Activated naive CD4-positive, alpha-beta T cell treated with anti-CD3 and anti-CD28 coated beads, Interleukin-2, amount 50 U/mL, for 72 hours (primary cell): ENCODE data around the gene SNRPB. TPM values are rescaled to one million over a fixed set of nuclear protein-coding genes. Genes with fewer than 3 reads are reported as not detected.
A peak's percentile ranks its signal among the peaks of the same experiment; 100 is the strongest.

Experiments
- ATAC-seq, 2 donors: fragments of 150-1000 bp; cut with Tn5 transposase; 2 replicates each; pipeline ENCODE4 v1.10.0; 2021; ENCODE audit warnings: mild to moderate bottlenecking in 2 of 2, moderate library complexity in 2 of 2
- DNase-seq, 2 donors: peaks; one replicate each; pipeline ENCODE4 v3.0.0; 2021 to 2022; ENCODE audit warnings: low spot score in 2 of 2
- H3K27ac Mint-ChIP-seq, 2 donors: one replicate each; pipeline ENCODE4 v1.8.0; 2022; ENCODE audit warnings: mild to moderate bottlenecking in 2 of 2, mixed read lengths in 2 of 2
- H3K36me3 Mint-ChIP-seq, 2 donors: one replicate each; pipeline ENCODE4 v1.8.0; 2022; ENCODE audit warnings: mixed read lengths in 2 of 2
- H3K9me3 Mint-ChIP-seq, 2 donors: one replicate each; pipeline ENCODE4 v1.8.0; 2022; ENCODE audit warnings: mixed read lengths in 2 of 2
- total RNA-seq, 2 donors: library from RNA; stranded (reverse); gene quantifications; one replicate each; pipeline ENCODE4 v1.2.3, GENCODE V29; 2022

Gene SNRPB
- total RNA-seq, 2 donors from 2014 or later: 384 to 461 TPM

- no peak overlapping the region for H3K27ac Mint-ChIP-seq
- DNase-seq (no peak), ATAC-seq (no peak)
- H3K9me3 Mint-ChIP-seq: no peaks in the 10 kb centered on the region
- peaks cover 6 to 16% of the 10 kb centered on the region in 2 donors for H3K36me3 Mint-ChIP-seq
Measured at GRCh38 chr20:2455771-2456497, 14.7 kb downstream of the SNRPB start.

DNA sequence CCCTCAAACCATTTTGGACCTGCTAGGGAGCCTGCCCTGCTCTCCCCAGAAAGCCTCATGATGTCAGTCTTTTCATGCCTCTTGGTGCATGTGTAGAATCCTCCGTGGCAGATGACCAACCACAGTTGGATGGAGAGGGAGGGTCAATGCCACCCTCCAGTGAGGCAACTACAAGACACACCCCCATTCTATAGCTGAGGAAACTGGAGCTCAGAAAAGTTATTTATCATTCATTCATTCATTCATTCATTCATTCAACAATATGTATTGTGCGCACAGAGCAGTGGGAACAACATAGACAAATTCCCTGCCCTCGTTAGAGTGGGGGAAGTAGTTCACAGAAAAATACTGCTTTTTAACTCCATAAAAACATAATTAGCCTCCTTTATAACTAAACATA lies 16.8 kb downstream of the SNRPB start:
- no peak for ATAC-seq
- no peak for DNase-seq
- no peaks in the 10 kb centered on the region for H3K9me3 Mint-ChIP-seq
- no peak overlapping the region for H3K27ac Mint-ChIP-seq
- no peaks in the 10 kb centered on the region for H3K36me3 Mint-ChIP-seq

- DNase-seq: peak in 1 of 2 donors; percentile 78
- ATAC-seq: peak; percentile 34 to 61
- H3K36me3 Mint-ChIP-seq: peaks cover 0 to 3% of the 10 kb centered on the region in 2 donors
- H3K9me3 Mint-ChIP-seq: no peaks in the 10 kb centered on the region
- no peak overlapping the region for H3K27ac Mint-ChIP-seq
Measured at GRCh38 chr20:2451939-2452732, 18.5 kb downstream of the SNRPB start.

DNA sequence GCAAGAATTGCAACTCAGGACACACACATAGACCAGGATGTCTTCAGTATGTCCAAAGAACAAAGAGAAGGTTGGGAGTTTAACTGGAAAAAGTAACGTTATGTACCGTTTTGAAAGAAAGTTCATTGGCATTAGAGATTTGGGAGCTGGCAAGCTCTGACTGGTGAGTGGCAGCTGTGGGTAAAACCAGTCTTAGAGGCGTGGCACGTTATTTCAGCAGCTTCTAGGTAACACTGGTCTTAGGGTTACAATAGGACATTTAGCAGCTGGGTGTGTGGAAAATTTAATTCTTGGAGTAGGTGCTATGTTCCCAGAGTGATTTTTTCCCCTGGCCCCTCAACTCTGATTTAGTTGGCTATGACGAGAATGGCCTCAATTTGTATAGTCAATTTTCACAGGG lies 19.2 kb downstream of the SNRPB start:
- Mint-ChIP-seq H3K36me3 (peaks cover 0 to 7% of the 10 kb centered on the region in 2 donors), H3K27ac (peak overlapping the region in 1 of 2 donors; percentile 6), H3K9me3 (no peaks in the 10 kb centered on the region)
- DNase-seq (no peak), ATAC-seq (no peak)

GRCh38 chr20:2449386-2449785 lies 21.2 kb downstream of the SNRPB start:
- Mint-ChIP-seq H3K9me3 (no peaks in the 10 kb centered on the region), H3K27ac (no peak overlapping the region), H3K36me3 (peaks cover 0 to 13% of the 10 kb centered on the region in 2 donors)
- DNase-seq (no peak), ATAC-seq (no peak)

DNA sequence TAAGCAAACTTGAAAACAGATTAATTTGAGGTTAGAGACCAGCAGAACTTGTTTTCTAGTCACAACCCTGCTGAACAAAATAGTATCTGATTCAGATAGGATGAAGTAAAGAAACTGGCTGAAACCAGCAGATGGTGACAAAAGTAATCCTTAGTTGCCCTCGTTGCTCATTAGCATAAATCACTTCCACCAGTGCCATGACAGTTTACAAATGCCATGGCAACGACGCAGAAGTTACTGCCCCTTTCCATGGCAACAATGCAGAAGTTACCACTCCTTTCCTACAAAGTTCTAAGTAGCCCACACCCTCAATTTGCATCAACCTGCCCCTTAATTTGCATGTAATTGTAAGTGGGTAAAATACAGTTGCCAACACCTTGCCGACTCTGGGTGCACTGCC lies 23.7 kb downstream of the SNRPB start:
- ATAC-seq: no peak
- peaks cover 0 to 13% of the 10 kb centered on the region in 2 donors for H3K36me3 Mint-ChIP-seq
- H3K9me3 Mint-ChIP-seq: no peaks in the 10 kb centered on the region
- no peak for DNase-seq
- H3K27ac Mint-ChIP-seq: no peak overlapping the region

GRCh38 chr20:2431185-2431584 lies 39.4 kb downstream of the SNRPB start:
- no peaks in the 10 kb centered on the region for H3K36me3 Mint-ChIP-seq
- ATAC-seq (no peak), DNase-seq (no peak)
- H3K9me3 Mint-ChIP-seq: no peaks in the 10 kb centered on the region
- no peak overlapping the region for H3K27ac Mint-ChIP-seq

DNA sequence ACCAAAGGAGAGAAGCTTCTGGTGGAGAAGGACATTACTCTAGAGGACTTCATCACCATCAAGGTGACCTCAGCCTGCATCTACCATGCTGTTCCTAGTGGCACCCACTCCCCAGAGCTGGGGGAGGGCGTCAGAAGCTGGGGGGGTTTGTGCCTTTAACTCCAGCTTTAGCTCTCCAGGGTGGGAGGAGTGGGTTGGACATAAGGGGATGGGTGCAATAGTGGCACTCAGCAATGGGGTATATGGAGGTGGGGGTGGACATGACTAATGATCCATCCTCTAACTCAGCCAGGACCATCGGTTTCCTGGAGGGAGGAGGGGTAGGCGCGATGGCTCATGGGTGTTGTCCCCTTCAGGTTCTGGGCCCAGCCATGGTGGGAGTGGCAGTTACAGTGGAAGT lies 40.1 kb downstream of the SNRPB start:
- no peaks in the 10 kb centered on the region for H3K36me3 Mint-ChIP-seq
- ATAC-seq (no peak), DNase-seq (no peak)
- H3K27ac Mint-ChIP-seq: no peak overlapping the region
- H3K9me3 Mint-ChIP-seq: no peaks in the 10 kb centered on the region

DNA sequence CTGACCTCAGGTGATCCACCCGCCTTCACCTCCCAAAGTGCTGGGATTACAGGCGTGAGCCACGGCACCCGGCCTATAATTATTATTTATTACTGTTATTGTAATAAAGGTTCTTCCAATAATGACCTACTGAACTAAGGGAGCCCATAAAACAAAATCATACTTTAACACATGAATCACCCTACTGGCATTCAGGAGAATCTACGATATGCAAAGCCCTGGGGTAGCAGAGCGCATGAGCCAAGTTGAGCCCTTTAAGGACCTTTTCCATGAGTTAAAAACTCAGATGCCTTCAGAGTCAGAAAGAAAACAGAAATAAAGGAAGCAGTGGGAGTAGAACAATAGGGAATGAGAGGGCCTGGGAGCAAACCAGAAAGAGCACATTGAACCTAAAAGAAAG lies 41.5 kb downstream of the SNRPB start:
- ATAC-seq: no peak

GRCh38 chr20:2421247-2421646 lies 49.3 kb downstream of the SNRPB start:
- H3K36me3 Mint-ChIP-seq: no peaks in the 10 kb centered on the region
- no peak overlapping the region for H3K27ac Mint-ChIP-seq
- ATAC-seq: no peak
- no peaks in the 10 kb centered on the region for H3K9me3 Mint-ChIP-seq
- no peak for DNase-seq

More for the DNA sequence above, 41.5 kb downstream of the SNRPB start:
- Mint-ChIP-seq H3K27ac (no peak overlapping the region), H3K36me3 (no peaks in the 10 kb centered on the region), H3K9me3 (no peaks in the 10 kb centered on the region)
- no peak for DNase-seq

DNA sequence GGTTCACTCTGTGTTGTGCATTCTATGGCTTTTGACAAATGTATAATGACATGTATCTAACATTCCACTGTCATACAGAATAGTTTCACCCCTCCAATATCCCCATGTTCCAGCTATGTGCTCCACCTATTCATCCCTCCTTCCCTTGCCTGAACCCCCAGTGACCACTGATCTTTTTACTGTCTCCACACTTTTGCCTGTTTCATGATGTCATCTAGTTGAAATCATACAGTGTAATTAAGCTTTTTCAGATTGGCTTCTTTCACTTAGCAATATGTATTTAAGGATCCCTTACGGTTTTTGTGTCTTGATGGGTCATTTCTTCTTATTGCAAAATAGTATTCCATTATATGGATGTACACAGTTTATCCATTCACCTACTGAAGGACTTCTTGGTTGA lies 50.1 kb downstream of the SNRPB start:
- no peaks in the 10 kb centered on the region for H3K9me3 Mint-ChIP-seq
- no peak for DNase-seq
- H3K27ac Mint-ChIP-seq: no peak overlapping the region
- H3K36me3 Mint-ChIP-seq: no peaks in the 10 kb centered on the region
- no peak for ATAC-seq

GRCh38 chr20:2418388-2418787 lies 52.2 kb downstream of the SNRPB start:
- DNase-seq (no peak), ATAC-seq (no peak)
- no peaks in the 10 kb centered on the region for H3K36me3 Mint-ChIP-seq
- H3K9me3 Mint-ChIP-seq: no peaks in the 10 kb centered on the region
- no peak overlapping the region for H3K27ac Mint-ChIP-seq

DNA sequence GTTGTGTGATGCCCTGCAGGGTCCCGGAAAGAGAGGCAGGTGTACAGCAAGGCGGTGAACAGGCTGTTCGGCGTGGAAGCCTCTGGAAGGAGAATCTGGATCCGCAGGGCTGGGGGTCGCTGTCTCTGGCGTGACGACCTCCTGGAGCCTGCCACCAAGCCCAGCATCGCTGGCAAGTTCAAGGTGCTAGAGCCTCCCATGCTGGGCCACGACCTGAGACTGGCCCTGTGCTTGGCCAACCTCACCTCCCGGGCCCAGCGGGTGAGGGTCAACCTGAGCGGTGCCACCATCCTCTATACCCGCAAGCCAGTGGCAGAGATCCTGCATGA lies 53.4 kb downstream of the SNRPB start:
- H3K9me3 Mint-ChIP-seq: no peaks in the 10 kb centered on the region
- DNase-seq: no peak
- no peak overlapping the region for H3K27ac Mint-ChIP-seq
- H3K36me3 Mint-ChIP-seq: no peaks in the 10 kb centered on the region
- ATAC-seq: no peak

GRCh38 chr20:2416541-2417212 lies 53.9 kb downstream of the SNRPB start:
- Mint-ChIP-seq H3K27ac (no peak overlapping the region), H3K36me3 (no peaks in the 10 kb centered on the region), H3K9me3 (no peaks in the 10 kb centered on the region)
- DNase-seq: no peak
- no peak for ATAC-seq
